CD4-positive, alpha-beta T cell treated with Interleukin-15 for 4 hours (primary cell): ENCODE results near the gene PLAC1.

Experiments
- DNase-seq: peaks from one replicate; pipeline ENCODE4 v3.0.0-alpha.2; 2020; ENCODE audit warnings: low spot score

PLAC1 gene

GRCh38 chrX:134588806-134589205, 69.5 kb downstream of the PLAC1 start:
- DNase-seq = no peak

- no peak for DNase-seq
These were observed 77.4 kb downstream of the PLAC1 start for GRCh38 chrX:134580907-134581306.

- DNase-seq = no peak
These were observed 84.6 kb downstream of the PLAC1 start for GRCh38 chrX:134573683-134574035.

DNA sequence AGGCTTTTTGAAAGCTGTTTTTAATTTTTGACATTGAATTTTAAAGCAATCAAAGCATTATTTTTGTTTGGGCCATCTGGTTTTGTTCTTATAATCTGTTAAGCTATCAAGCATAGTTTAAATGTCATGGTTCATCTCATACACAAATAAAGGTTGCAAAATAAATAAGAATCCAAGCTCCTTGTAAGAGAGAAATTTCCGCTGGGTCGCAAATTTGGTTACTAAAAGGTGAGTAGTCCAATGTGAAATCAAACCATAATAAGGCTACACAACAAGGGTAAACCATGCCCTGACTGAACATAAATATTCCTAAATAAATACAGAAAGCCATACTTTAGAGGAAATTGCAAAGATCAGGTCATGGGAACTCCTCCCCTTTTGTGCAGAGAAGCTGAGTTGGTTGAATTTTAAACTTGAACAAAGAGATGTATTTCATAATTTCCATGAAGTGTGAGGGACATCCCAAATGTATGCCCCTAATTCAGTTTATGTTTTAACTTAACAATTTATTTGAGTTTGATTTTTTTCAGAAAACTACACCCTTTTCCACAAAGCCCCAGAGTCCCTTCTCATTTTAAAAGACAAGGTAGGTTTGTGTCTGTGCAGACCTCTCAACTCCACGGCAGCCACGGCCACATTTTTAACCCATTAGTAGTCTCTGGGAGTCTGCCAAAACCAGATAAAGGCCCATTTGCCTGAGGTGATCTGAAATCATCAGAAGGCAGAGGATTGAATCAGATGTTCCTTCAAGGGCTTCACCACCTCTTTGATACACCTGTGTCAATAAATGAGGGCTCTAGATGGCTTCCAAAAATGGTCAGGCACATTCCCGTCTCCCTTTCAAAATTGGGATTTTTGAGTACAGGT, 85.2 kb downstream of the PLAC1 start:
- no peak for DNase-seq

- no peak for DNase-seq
These were observed 86.5 kb downstream of the PLAC1 start for GRCh38 chrX:134571796-134572195.

GRCh38 chrX:134570899-134571298, 87.4 kb downstream of the PLAC1 start:
- no peak for DNase-seq

DNA sequence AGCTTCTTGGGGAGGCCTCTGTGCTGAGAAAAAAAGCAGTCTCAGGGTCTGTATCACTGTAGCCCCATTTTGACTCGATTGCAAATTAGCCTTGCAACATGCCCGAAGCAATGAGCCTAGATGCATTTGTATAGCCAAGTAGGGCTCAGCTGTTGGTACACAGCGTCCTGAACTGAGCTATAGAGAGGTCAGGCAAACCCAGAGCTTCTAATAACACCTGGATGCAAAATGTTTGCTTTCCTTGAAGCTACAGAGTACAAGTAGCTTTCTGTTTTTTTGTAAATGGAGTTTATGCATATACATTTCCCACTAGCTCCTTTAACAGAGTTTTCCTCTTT, 87.8 kb downstream of the PLAC1 start:
- DNase-seq = no peak

DNA sequence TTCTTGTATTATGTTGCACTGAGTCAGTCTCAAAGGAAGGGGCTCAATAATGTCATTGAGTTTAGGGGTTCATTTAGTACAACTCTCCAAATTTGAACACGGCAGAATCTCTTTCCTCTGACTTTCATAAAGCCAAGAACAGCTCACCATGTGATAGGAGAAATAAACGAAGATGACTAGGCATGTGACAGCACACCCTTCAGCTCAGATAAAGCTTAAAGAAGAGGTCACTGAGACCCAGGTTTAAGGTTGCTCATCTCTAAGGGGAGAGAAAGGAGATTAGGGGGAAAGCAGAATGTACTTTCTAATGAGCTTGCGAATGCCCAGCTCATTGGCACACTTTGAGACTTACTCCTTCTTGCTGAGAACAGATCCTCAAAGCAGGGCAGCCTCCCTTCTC, 89.0 kb downstream of the PLAC1 start:
- no peak for DNase-seq

DNA sequence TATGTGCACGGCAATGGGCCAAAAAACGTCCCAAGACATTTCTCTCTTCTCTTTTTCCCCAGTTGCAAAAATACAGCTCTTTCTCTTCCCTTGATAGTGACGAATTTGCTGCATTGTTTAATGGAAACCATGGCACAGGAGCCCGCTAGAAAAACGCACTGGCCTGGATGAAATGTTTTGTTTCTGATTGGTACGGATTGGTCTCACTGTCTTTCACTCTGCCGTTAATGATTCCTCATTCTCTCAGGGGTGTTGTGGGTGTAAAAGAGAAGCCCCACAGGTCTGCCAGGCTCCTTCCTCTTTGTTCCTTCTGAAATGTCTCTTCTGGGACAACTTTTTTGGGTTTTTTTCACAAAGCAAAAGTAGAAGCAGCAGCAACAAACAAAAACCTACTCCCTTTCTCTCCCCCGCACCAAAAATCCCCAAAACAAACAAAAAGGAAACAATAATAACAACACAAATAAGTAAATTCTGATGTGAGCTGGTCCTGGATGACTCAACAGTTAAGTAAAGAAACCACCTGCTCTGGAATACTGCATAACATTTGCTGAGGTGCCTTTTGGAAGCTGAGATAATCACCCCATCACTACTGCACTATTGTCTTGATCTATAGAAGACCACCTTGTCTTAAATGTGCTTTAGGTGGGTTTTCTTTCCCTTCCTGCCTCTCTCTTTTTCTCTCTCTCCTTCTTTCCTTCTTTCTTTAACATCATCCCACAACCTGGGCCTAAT, 89.8 kb downstream of the PLAC1 start:
- DNase-seq = no peak

GRCh38 chrX:134566506-134566905, 91.8 kb downstream of the PLAC1 start:
- DNase-seq = no peak

DNA sequence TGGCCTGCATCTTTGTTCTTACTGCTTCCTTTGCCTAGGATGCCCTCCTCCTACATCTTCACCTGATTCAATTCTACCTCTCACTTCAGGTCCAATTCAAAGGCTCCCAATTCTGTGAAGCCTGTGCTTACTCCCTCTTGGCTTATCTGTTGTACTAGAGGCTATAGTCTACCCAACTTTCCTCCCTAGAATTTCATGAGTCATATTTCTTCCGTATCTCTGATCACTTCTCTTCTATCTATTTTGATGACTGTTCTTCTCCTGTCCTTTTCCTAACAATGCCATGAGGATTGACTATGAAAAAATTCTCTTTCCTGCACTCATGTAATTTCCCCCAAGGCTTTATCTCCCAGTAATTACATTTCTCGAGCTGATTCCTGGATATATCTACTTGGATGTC, 96.3 kb downstream of the PLAC1 start:
- DNase-seq = no peak

GRCh38 chrX:134558133-134558532, 100.1 kb downstream of the PLAC1 start:
- no peak for DNase-seq

DNA sequence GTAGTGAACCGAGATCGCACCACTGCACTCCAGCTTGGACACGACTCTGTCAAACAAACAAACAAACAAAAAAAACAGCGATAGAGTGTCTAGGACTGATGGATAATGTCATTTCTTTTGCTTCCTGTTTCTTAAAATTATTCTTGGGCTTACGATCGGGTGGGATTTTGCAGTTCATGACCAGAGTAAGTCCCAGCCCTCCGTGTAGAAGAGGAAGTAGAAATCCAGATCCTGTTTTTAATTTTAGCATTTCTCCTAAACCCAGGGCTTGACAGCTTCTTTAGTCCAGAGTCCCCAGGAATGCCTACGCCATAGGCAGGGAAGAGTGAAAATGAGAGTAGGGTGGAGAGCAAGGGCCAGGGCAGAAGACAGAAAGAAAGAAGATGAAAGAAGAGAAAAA, 104.0 kb downstream of the PLAC1 start:
- DNase-seq = no peak

- DNase-seq = no peak
These were observed 105.9 kb downstream of the PLAC1 start for GRCh38 chrX:134552351-134552750.

- DNase-seq = no peak
These were observed 106.8 kb downstream of the PLAC1 start for GRCh38 chrX:134551376-134552048.

DNA sequence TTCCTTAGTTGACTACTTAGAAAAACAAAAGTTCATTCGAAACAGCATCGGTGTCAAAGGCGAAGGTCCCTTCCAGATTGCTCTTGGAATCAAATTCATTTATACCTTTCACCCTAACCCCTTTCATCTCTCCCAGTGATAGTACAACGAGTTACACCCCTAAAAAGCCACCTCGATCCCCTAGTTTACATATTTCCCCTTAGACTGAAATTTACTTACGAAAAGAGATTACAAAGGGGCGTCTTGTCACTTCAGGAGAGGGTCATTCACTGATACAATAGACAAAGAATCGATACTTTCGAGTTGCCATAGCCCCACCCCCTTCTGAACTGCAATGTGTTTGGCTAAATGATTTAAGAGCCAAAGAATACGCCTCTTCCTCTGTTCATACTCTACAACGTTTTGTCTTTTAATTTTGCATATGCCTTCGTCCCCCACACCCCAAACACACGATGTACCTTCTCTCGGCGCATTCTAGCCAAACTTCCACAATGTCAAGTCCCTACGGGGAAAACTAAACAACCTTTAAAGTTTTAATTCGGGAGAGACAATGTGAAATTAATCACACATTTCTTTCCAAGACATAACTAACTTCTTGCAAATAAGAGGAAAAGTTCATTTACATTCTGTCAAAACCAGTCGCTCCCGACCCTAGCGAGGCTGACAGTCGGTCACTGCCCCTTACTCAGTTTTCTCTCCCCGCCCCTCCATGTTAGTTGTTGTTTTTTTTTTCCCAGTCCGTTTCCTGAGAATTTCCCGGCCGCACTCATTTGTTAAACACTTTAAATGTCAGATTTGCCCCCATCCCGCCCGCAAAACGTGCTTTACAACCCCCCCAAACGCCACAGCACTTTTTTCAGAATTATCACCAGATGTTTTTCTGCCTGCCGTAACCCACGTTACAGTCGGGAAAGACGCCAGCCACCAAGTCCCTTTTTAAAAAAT, 109.7 kb downstream of the PLAC1 start:
- no peak for DNase-seq

DNA sequence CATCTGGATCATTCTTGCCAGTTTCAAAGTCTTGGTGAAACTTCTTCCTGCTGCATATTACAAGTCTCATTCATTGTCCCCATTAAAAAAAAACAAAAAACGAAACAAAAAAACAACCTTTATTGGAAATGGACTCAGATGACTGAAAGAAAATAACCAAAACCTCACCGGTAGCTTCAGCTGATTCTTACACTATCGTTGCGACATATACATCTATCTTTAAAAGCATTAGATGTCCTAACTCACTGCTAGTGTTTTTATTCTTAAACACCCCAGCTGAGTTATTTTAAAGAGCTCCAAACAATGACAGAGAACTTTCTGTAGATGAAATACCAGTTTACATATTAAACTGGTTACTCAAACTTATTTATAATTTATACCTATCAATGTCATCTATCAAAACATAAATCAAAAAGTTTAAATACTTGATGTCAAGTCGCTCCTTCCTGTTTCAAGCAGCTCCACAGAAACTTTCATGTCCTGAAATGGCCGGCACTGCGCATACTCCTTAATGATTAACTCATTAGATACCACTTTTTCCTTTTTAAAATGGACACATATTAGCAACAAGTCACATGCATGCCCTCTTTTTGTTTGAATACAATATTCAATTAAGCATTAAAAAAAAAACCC, 111.1 kb downstream of the PLAC1 start:
- DNase-seq = no peak

- no peak for DNase-seq
These were observed 112.1 kb downstream of the PLAC1 start for GRCh38 chrX:134546187-134546586.

DNA sequence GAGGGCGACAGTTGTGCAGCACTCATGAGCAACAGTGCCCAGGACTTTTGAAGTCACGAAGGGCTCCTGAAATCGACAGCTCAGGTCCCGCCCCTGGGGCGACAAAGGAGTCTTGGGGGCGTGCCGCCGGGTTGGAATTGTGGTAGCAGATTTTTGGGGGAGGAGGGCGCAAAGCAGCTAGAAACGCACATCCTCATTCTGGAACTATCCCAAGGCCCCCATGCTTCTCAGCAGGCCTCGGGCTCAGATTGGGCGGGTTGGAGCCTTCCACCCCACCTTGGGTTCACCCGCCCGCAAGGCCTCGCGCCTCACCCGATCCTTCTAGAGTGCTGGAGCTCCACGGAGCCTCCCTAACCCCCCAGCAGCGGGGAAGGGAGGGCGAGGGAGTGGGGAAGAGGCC, 112.8 kb downstream of the PLAC1 start:
- no peak for DNase-seq

DNA sequence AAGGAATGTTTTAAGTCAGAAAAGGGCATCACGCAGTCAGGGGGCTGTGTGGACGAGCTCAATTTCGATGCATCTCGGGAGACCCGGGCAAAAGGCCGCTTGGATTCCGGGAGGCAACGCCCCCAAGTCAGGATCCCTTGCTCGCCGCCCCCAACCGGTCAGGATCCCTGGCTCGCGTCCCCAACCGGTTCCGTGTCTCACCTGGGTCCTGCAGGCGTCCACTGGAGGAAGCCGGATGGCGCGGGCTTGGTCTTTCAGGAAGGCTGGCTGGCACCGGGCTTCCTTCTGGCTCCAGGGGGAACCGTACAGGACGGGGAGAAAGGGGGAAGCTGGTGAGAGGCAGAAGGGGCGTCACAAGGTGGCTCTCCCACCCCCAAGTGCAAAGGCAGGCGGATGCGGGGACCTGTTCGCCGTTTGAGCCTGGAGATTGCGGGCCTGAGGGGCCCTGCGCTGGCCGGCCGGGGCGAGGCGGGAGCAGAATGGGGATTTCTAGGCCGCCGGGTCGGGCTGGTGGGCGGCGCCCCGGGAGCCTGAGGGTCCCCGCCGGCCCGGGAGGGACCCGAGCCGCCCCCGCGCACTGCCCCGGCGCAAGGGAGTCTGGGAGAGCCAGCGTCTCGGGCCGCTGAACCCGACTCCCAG, 113.6 kb downstream of the PLAC1 start:
- no peak for DNase-seq

- DNase-seq = no peak
These were observed 114.1 kb downstream of the PLAC1 start for GRCh38 chrX:134544135-134544512.
